NCI-H748 (cell line): ENCODE results near the gene GRM7.

Experiments
- DNase-seq: peaks from one replicate; lab custom pipeline; 2025; ENCODE audit not compliant: unreplicated experiment; lab: John Stamatoyannopoulos, UW

GRM7 gene

DNA sequence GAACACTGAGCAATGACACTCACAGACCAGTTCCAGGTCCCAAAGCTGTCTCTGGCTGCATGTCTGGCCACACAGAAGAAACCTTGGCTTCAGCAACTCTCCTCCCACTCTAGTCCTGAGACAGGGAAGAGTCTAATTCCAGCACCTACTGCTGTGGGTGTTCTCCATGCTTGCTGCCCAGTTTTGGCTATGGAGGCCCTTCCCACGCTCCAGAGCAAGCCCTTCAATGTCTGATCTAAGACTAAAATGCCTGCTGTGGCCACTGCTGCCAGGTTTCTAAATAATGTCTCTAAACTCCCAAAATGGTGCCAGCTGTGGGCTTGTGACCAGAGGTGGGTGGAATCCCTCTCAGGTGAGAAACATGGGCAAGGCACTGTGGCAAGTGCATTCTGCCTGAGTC is 531.3 kb downstream of the GRM7 start:
- no peak for DNase-seq

DNA sequence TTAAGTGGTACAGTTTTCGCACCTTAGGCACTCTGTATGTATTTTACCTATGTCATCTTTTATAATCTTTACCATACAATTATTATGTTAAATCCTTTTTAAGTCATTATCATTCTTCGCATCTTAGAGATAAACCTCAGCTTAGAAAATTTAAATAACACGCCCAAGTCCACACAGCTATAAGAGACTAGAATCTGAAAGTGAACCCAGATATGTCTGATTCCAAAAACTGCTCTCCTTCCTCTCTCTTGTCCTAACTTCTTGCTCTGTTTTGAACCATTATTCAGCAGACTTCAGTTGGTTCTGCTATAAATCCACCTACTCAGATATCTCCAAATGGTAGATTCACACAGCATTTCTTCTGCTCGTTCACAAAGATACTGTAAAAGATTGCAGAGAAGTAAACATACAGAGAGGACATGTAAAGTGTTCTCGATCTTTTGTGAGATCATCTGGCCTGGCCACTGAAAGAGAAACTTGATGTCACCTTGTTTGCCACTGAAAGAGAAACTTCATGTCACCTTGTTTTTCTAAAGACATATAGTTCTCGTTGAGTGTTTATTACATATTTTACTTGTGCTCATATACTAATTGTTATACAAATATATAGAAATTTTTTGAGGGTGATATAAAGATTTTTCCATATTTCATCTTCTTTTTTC is 533.2 kb downstream of the GRM7 start:
- no peak for DNase-seq

DNA sequence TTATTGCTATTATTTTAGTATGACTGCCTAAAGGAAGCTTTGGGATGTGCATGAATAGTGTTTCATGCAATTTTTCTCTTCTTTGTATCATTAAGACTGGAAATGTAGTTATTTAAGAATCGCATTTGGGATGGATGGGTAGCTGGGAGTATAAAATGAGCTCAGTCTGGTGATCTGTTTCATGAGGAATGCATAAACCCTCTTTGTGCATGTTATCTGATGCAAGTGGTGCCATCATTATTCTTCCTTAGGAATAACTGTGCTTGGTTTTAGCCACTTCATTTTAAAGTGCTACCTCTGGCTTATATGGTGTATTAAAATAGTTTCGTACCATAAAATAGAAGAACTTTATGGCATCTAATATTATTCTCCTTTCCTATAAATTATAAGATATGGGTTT is 535.6 kb downstream of the GRM7 start:
- DNase-seq: no peak

DNA sequence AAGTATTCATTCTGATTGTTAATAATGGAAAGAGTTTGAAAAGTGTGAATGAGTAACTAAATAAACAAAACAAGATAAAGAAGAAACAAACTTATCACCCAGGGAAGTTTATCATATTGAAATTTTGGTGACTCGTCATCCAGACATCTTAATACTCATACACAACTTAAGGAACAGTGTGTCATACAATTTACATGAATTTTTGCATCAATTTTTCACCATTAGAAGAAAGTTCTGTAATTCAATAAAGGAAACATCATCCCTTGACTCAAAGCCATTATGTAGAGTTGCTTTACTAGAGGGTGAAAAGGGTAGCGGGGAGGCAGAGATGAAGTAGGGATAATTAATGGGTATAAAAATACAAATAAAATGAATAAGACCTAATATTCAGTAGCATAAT is 536.2 kb downstream of the GRM7 start:
- DNase-seq: no peak

DNA sequence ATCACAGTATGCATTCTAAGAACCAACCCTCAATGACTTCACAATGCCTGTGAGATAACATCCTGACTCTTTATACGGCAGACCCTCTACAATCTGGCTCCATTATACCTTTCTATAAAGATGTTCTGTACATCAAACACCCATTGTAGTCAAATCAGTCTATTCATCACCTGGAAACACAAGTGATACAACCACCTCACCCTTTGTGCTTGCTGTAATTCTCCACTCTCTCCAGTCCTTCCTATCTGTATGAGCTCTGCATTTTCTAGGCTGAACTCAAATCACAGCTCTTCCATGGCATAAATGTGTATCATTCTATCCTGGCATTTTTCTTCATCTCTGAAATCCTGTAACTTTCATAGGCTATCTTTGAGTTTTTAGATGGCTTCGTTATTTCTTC is 539.4 kb downstream of the GRM7 start:
- no peak for DNase-seq

DNA sequence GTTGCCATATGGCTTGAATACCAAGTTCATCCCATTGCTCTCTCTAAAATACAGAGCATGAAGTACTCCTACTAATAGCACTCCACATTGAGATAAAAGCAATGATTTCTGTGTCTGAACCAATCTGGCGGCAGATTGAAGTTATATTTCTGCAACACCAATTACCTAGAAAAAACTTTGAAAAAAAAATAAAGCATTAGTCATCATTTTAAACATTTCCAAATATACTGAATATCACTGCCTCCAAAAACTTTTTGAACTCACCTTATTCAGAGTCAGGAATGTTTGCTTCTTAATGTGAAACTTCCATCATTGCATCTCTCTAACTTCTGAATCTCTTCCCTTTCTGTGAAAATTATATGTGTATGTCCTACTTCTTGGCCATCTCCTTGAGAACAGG is 540.5 kb downstream of the GRM7 start:
- DNase-seq: no peak

DNA sequence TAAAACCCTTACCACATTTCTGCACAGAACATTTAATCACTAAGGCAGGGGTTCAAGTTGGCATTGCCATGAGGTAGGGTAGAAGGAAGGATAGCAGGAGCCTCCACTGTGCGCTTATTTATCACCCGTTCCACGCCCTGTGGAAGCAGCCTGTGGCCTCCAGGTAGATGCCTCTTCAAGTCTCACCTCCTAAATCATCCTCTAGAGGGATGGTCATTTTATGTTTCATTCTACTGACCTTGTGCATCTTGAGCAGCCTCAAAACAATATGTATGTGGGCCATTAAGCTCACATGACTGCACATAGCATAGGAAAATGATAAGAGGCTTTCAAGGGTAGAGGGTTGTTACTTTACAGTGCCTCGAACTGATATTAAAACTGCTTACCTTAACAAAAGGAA is 546.2 kb downstream of the GRM7 start:
- DNase-seq: no peak

DNA sequence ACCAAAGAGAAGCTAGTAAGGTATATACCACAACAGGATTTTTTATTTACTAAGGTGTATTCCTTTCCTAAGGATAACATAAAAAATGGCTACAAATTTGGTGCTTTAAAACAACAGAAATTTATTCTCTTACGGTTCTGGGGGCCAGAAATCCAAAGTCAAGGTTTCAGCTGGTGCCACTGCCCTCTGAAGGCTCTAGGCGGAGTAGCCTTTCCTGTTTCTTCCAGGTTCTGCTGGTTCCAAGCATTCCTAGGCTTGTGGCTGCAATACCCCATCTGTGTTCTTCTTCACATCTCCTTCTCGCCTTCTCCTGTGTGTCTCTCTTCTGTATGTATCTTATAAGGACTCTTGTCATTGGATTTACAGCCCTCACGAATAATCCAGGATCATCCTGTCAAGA is 549.9 kb downstream of the GRM7 start:
- no peak for DNase-seq

DNA sequence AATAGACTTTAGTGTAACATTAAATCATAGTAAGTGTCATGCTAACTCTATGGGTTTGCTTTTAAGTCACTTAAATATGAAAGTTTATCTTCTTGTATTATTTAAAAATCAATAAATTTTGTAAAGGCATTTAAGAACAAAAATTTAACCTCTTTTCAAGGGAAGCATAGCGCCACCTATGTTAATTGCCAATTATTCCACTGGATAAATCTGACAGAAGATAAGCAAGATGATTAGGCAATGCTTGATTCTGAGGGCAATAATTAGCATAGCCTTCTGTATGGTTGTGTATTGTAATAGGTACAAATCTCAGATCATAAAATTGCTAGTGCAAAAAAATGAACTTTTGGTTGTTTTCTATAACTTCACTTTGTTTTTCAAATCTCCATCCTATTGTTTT is 560.1 kb downstream of the GRM7 start:
- no peak for DNase-seq

DNA sequence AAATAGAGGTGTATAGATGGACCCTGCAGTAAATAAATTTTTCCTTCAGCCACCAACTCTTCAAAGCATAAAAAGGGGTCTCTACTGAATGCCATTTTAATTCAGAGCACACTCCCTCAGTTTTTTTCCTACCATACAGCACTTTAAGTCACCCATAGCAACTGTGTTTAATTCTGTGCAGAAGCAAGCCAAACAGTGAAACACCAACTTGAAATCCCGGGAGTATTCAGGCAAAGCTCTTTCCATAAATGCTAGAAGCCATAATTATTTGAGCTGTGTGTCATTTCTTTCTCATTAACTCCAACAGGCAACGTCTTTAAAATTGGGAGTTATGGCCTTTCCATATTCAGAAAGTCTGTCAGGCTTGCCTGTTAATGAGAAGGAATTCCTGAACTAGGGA is 562.1 kb downstream of the GRM7 start:
- no peak for DNase-seq

DNA sequence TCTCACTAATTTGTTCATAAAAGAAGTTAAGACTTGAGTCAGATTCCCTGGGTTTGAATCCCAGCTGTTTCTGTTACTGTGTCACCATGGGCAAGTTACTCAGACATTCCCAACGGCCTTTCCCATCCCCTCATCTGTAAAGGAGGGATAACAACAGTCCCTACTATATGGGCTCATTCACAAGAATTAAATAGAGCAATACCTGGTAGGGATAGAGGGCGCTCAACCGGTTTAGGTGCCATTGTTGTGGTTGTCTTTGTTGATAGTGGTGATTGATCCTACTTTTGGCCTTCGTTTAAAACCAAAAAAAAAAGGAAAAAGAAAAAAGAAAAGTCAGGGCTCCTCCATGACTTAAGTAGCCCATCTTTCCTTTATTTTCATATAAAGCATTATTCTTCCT is 563.1 kb downstream of the GRM7 start:
- no peak for DNase-seq

DNA sequence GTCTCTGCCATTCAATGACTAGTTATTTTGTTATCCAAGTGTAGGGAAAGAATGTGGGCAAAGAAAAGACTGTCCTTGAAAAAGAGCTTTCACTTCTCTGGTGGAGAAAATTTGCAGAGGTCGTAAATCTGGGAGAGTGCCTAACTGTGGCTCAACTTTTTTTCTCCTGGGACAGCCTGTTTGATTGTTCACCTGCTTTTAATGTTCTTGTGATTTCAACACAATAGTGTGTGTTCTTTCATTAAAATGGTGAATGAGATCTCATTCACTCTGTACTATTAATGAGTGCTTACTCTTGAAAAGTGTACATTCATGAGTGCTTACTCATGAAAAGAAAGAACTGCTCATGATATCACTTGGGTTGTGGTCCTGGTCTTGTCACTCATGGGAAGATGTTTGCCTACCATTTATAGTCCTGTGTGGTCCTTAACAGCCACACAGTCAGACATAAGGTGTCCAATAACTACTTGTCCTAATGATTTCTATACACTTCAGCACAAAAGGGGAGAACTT is 567.3 kb downstream of the GRM7 start:
- no peak for DNase-seq

DNA sequence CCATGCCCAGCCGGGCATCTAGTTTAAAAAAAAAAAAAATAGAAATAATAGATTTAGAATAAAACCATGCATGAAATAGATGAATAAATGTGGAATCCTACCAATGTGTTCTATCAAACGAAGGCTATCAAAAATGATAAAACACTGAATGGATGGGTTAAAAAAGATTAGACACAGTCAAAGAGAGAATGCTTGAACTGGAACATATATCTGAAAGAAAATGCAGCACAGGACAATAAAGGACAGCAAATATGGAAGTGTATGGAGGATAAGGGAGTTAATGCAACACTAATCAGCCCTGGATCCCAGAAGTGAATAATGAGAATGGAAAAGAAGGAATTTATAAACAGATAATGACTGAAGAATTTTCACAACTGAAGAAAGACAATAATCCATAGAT is 571.7 kb downstream of the GRM7 start:
- DNase-seq: no peak

DNA sequence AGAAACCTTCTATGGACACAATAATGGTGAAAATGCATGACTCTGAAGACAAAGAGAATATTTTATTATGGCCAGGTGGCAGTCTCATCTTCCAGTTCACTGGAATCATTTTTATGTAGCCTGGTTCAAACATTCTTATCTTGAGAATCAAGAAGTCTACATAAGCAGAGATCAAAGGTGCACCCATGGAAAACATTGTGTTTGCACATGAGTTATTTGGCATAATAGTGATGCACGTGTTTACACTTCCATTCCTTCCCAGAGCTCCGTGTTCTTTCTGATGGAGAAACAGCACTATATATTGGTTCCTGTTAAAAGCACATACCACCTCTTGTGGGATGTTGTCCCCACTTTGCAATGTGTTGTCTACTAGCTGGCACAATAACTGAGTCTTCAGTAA is 572.2 kb downstream of the GRM7 start:
- no peak for DNase-seq

DNA sequence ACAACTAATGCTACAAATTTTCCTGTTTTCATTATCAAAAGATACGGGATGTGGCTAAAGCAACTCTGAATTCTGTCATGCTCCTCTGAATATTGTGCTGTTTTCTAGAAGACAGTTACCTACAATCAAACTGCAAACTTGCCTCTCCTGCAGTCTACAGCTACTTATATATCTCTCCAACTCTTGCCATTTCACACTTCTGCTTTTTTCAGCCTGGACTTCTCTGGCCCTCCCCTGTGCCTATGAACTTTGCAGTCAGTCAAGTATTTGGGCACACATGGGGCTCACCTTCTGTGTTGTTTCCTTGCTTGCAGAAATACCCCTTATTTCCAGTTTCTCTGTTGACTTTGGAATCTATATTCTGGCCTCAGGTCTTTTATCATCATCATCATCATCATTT is 575.6 kb downstream of the GRM7 start:
- DNase-seq: no peak

DNA sequence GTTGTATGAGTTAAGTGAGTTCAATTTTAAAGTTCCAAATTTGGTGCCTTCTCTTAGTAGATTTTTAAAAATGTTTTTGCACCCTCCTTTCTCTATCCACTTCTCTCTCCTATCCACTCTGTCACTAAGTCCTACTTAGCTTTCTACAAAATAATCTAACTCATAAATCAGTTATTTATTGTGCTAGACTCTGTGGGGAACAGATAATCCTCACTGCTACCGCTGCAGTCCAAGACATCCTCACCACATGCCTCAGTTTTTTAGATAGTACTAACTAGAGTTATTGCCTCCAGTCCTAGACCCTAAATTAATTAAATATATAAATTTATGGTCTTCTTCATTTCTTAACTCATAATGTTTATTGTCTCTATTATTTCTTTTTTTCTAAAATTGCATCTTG is 576.3 kb downstream of the GRM7 start:
- DNase-seq: no peak

DNA sequence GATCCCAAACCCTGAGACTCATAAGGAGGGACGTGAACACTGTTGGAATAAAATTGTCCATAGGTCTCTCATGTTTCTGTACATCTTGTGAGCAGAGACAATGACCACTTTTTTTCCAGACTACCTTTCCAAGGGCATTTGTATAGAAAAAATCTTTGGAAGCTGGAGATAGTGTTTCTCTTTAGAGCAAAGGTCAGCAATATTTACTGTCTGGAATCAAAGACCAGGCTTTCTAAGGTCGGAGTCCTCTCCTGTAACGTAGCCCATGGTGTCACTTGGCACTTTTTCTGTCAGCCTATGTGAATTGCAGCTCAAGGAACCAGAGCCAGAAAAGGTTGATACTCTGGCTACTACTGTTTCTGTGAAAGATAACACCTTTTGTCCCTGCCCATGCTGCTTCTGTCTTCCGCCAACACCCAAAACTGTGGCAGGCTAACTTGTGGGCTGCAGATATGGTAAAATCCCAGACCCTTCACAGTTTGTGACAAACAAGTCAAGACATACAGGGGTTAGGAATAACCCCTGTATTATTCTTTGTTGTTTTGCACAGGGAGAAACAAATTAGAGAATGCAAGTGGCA is 578.3 kb downstream of the GRM7 start:
- DNase-seq: no peak

DNA sequence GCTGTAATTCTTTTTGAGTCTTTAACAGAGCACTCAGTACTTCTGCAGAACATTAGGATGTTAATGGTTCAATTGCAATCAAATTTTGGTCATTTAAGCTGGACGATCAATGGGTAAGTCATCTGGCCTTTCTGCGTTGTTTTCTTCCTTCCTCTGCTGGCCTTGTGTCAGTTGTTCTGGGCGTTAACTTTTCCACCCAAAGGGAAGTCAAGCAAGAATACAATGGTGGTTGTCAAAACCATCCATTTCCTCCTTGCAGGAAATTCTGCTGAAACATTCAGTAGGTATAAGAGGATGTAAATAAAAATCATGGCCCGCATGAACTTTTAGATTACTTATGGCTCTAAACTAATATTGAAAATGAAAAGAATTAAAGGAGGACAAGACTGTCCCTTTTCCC is 584.0 kb downstream of the GRM7 start:
- no peak for DNase-seq

DNA sequence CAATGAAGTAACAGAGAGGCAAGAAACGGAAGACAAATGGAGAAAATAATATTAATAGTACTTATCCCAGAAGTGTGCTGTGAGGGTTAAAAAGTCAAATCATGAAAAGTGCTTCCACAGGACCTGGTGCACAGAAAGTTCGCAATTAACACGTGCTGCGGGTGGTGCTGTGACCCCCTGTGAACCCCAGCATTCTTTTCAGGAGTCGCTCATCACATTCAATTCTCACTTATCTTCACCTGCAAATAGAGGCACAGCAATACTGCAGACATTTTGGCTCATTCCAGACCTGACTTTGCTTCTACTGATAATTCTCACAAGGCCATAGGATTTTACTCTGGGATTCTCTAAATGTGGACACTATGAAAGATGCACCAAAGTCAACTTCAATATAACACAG is 584.4 kb downstream of the GRM7 start:
- no peak for DNase-seq

DNA sequence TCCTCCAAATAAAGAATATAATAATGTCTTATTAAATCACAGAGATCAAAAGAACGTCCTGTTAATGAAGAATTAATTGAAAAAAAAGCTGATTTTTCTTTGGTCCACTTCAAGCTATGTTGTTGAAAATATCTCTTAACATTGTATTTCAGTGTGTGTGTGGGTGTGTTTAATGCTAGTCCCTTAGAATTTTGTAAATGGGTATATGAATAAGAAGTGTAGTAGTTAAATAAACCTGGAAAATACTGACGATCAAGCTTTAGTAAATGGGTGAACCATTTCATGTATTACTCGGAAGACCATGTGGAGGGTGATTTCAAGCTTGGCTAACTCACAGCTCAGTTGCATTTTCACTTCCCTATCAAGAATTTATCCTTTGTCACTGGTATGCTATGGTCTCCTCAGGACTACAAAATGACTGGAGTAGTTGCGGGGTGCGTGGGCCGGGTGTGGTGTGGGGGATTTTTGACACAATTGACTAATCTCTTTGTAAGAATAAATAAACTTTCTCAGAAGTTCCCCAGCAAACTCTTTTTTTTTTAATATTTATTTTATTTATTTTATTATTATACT is 586.4 kb downstream of the GRM7 start:
- no peak for DNase-seq

DNA sequence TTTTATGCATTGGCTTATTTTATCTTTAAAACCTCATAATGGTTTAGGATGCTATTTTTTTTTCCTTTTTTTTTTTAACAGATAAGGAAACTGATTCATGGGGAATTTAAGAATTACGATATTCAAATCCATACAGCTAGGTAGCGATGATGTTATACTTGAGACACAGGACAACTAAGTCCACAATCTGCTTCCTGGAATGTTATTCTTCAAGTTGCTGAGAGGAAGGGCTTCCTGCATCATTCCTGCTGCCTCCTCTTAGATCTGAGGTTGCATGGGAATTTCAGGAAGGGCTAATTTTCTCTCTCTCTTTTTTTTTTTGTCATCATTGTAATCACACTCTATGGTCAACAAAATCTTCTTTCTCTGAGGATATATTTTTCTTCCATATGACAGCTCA is 595.5 kb downstream of the GRM7 start:
- no peak for DNase-seq

DNA sequence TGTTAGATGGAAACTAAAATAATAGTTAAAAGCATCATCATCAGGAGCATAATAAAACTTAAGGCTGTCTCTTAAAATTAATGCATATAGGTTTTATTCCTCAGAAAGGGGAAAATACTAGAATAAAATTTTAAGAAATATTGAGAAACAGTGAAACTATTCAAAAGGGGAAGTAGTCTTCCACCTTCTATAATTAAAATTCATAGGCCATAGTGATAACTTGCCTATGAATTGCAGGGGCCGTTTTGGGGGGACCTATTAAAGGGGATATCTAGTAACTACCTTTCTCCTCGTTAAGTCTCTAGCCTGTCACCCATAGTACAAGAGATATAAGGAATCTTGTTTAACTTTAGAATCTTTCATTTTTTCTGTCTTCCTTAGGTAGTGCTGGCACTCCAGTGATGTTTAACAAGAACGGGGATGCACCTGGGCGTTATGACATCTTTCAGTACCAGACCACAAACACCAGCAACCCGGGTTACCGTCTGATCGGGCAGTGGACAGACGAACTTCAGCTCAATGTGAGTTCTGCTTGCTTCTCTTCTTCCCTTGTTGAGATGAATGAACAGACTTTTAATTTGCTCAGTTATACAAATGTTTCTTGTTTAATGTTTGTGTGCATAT is 600.4 kb downstream of the GRM7 start:
- no peak for DNase-seq
